Renal cortex interstitium (tissue), 11 donors: ENCODE measurements around the gene POMGNT1. TPM values are rescaled to one million over a fixed set of nuclear protein-coding genes. Genes with fewer than 3 reads are reported as not detected.

Experiments
- DNase-seq, 11 donors: peaks; one replicate each; pipeline ENCODE4 v3.0.0-alpha.2; 2013; ENCODE audit warnings: low read depth in 9 of 11, low spot score in 4 of 11; ENCODE audit errors: extremely low read depth in 1 of 11
- polyA plus RNA-seq, 3 donors: library from polyadenylated mRNA; unstranded; fragments of 120-200 nt; gene quantifications; one replicate each; pipeline ENCODE4 v1.2.1, GENCODE V29; 2013; ENCODE audit not compliant: insufficient read length in 3 of 3

POMGNT1 gene
- polyA plus RNA-seq, 3 donors: 71.1 to 92.8 (median 80.0) TPM

DNA sequence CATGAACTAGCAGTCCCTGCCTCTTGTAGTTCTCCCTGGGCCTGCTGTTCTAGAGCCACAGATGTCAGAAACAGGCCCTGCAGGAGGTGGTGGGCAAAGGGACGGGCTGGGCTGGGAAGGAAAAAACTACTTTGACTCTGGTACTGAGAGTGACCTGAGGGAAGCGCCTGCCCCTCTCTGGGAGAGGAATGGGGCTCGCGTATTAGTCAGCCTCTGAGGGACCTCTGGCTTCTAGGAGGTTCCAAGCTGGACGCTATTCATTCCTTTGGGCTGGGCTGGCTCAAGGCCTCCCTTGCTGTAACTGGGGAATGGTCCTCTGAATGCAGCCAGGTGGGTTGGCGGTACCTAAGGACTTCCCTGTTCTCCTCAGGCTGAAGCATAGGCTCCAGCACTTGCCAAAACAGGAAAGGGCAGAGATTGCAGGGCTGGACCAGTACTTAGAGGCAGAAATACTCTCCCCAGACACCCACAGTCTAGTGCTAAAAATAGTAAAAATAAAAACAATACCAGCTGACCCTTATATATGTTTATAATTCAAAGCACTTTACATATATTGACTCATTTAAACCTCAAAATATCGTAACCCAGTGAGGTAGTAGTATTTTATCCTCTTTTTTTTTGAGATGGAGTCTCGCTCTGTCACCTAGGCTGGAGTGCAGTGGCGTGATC, 7.1 kb downstream of the POMGNT1 start:
- no peak for DNase-seq

DNA sequence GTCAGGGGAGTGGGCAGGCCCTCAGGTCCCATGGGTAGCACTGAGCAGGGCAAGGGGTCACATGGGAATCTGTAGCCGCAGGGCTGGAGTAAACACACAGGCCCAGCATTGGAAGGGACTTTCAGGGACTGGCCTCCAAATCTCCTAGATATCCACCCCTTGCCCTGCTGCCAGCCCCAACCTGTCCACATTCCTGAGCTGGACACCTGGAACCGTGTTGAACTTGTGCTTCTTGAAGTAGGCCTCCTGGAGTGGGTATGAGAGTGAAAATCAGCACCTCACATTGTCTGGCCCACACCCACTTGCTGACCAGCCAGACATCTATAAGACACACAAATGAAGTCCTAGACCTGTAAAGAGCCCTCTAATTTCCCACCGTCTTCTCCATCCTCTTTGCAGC, 7.7 kb downstream of the POMGNT1 start:
- no peak for DNase-seq

DNA sequence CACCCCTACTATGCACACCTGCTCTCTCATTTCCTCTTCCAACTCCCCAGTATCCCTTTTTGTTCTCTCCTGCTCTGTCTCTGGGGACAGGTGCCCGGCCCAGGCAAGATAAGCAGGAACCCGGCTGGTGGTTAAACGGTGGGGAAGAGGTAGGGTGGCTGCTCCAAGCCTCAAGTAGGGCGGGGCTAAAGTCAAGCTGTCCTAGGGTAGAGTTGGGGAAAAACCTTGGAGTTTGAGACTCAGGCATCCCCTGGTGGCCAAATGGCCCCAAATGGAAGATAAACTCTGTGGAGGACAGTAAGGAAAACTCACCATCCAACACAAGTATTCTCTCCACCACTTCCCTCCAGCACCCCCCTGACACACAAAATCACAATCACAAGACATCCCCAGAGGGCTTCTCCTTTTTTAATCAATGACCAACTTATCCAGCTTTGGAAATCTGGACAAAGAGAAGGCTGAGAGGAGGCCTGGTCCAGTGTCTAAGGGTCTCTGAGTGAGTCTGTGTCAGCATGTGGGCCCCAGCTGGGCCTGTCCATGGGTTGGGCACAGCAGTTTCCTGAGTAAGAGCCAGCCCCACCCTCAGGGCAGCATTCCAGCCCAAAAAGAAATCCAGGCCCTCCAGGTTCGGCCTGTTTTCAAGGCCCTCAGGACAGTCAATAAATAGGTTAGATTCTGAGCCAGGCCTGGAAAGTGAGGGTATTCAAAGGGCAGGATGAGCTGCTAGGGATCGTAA, 9.8 kb downstream of the POMGNT1 start:
- DNase-seq: no peak

DNA sequence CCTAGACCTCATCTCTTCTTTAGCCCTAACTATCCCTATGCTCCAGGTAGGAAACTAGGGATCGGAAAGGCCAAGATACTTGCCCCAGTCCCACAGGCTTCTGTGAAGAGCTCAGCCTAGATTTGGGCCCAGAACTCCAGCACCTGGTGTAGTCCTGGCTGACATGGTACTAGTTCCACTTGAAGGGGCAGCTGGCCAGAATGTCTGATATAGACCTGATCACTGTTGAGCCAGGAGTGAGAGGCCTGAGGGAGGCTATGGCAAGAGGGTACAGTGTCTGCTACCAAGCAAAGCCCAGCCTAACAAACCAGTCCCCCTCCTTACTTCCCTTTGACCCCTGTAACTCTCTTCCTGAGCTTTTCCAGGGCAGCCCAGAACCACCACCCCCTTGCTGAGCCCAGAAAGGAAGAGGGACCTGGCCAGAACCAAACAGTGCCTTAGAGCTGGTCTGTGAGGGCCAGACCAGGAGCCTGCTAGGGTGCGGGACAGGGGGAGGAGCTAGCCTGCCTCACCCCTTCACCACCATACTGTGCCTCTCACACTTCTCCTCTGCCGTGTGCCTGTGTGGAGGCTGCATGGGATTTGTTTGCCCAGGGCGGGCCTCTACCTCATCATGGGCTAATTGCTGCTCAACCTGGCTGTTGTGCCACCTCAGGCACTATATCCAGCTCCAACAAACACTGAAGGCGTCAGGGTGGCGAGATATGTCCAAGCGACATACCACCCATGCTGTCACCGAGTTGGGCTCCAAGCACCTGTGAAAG, 10.9 kb downstream of the POMGNT1 start:
- no peak for DNase-seq

DNA sequence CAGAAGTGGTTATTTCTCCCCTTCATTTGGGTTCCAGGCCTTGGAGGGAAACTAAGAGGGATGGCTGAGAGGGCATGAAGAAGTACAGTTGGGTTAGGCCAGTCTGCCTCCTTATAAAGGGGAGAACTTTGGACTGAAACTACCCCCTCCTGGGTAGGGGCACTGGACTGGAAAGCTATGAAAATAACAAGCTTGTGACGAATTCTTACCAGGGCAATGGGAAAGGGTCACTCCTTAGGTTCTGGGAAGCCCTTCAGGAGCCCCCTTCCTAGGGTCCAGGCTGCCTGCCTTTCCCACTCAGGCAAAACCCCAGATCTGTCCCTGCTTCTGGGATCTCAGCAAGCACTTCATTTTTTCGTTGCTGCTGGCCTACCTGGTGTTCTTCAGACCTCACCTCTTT, 12.2 kb downstream of the POMGNT1 start:
- no peak for DNase-seq

- DNase-seq: no peak
Measured at GRCh38 chr1:46184920-46185658, 13.1 kb downstream of the POMGNT1 start.

DNA sequence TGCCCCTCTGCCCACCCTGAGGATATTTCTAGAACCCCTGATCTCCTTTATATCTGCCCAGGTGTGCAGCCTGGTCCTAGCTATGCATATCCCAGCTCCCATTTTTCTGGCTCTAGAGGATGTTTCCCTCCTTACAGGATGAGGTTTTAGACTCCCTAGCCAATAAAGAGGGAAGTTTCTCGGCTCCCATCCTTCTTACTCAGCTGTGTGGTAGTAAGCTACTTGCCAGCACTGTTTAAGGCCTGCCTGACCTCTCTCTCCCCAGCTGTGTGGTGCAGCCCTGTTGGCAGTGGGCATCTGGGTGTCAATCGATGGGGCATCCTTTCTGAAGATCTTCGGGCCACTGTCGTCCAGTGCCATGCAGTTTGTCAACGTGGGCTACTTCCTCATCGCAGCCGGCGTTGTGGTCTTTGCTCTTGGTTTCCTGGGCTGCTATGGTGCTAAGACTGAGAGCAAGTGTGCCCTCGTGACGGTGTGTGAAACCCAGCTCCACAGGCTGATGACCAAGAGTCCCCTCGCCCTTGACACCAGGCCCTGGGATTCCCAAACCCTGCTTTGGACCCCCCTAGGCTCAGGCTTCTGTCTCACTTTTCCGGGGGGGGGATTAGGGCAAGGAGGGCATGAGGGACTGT, 14.2 kb downstream of the POMGNT1 start:
- DNase-seq: no peak

- no peak for DNase-seq
Measured at GRCh38 chr1:46183079-46183847, 15.0 kb downstream of the POMGNT1 start.

GRCh38 chr1:46181343-46182260, 16.6 kb downstream of the POMGNT1 start:
- no peak for DNase-seq

DNA sequence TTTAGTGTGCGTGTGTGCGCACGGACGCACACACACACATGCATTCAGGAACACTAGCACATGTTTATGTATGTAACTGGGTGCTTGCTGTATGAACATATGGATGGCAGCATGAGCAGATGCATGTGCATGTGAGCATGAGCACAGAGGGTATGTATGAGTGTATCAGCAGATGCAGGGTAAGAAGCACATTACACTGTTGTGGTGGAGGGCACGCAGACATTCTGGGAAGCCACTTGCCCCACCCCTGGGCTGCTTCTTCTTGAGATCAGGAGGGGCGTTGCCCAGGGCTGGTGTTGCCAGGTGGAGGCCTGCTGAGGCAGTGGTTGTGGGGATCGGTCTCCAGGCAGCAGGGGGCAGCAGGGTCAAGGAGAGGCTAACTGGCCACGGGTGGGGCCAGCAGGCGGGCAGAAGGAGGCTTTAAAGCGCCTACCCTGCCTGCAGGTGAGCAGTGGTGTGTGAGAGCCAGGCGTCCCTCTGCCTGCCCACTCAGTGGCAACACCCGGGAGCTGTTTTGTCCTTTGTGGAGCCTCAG, 18.1 kb downstream of the POMGNT1 start:
- DNase-seq: no peak

DNA sequence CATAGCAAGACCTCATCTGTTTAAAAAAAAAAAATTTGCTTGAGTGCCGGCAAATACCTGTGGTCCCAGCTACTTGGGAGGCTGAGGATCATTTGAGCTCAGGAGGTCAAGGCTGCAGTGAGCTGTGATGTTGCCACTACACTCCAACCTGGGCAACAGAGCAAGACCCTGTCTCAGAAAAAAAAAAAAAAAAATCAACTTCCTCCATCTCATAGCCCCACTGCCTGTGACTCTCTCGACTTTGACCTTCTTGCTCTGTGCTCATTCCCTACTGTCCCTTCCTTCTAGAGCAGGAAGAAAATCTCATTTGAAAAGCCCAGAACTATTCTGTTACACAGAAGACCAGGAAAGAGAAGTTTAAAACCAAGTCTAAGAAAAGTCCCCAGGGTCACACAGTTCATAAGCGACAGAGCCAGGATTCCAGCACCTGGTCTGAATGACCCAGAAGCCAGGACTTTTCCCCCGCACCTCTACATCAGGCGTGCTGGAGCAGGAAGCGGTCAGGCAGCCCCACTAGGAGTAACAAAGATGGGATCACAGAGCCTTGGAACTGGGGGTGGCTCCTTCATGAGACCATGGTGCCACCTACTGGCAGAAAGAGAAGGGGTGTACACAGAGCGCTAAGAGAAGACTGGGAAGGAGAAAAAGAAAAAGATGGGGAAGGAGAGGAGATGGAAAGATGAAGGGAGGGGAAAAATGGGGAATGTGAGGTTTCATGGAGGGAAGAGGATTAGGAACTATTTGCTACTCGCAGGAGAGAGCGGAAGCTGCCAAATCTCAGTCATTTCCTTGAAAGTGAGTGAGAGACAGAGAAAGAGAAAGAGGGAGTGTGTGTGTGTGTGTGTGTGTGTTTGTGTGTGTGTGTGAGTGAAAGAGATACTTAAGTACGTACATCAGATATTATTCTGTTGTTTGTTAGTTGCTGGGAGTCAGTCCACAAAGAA, 18.8 kb downstream of the POMGNT1 start:
- peak; percentile 72 to 89 (median 83) for DNase-seq

DNA sequence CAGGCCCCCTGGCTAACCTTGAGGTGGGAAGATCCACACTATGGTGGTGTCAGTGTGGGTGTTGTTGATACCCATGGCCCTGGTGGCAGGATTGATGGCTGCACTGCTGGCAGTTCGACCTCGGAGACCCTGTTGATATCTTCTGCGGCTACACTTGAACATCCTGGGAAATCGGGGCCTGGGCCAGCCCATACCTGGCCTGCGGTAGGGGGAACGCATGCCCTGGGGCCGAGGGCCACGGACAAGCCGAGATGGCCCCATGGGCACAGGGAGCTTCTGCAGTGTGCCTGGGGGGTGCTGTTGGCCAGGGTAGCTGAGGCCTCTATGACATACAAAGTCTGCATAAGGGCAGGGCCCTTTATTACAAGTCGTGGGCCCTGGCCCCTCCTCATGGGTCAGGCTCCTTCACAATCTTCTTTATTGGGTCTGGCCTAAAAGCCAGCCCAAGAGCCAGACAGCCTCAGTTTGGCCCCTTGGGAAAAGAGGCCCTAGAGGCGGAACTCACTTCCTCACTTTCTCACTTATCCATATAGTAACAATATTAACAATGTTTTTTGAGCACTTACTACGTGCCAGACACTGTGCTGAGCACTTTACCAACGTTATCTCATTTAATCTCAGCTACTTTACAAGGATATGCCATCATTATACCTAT, 21.9 kb downstream of the POMGNT1 start, which contains the start of gene P3R3URF:
Gene P3R3URF, minus strand, starts transcription at position 278 of the 655 bp plus-strand sequence. Its CDS starts 17 bp downstream, at position 261.
- DNase-seq: no peak

DNA sequence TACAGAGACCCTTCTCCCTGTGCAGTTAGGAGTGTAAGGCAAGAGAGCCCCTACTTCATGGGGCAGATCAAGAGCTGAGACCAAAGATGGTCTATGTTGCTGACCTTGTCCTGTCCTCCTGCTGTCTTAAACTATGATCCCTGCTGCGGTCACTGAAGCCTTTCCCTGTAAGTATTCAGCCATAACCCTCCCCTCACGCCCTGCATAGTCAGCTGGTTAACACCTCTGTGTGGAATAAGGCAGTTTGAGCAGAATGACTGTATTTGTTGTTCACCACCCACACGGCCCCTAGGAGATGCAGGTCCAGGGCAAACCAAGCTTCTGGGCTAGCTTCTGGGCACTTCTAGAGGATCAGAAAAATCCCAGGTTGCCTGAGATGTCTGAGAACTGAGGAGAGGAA, 23.0 kb downstream of the POMGNT1 start:
- no peak for DNase-seq

GRCh38 chr1:46174448-46175231, 23.6 kb downstream of the POMGNT1 start, which contains the start of gene TSPAN1:
TSS of gene TSPAN1 (plus strand) at chr1:46175087. CDS start at chr1:46181108, 6,021 bp downstream.
- DNase-seq: no peak
